22Rv1 (cell line): Measurements from ENCODE around the gene ZNF217.
"Not testable (repeated sequence)": the region's sequence is repeated elsewhere in the genome, so short reads cannot be mapped to it uniquely, and the experiment has no call there.

ENCODE experiments used
- CTCF ChIP-seq: fragments of 450-650 bp; IDR thresholded peaks from 2 replicates; pipeline ENCODE4 v1.5.1; 2017; ENCODE audit warnings: mild to moderate bottlenecking
- ZFX ChIP-seq: fragments of 450-650 bp; IDR thresholded peaks from 2 replicates; pipeline ENCODE4 v1.6.1; 2017; ENCODE audit warnings: antibody characterized with exemption, borderline replicate concordance

- not testable (repeated sequence) for TF ChIP-seq CTCF, ZFX
Measured at GRCh38 chr20:53592454-53592991, 1.1 kb downstream of the ZNF217 start.
